Measurements from ENCODE around the gene RRAGA. TPM values are rescaled to one million over a fixed set of nuclear protein-coding genes. Genes with fewer than 3 reads are reported as not detected.

The RRAGA gene
- total and polyA plus RNA-seq, 2 of the 8 experiments (the other 6 are each of a cell fraction or from before 2014, with no cell fraction given): 45.6 to 46.5 TPM

DNA sequence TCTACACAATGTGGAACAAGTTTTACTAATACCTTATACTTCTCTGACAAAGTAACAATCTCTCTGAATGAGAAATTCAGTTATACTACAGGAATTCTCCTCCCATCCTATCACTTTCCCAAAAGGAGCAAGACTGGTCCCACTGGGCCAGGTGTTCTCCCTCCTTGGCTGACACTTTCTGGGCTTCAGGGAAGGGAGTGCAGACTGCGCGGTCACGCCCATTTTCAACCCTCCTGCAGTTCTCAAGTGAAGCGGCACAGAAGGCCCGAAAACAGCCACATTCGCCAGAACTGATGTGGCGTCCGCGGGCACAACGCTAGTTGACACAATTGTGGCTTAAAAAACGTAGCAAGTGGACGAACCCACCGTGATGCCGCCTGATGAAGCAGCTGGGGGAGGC is 16.8 kb upstream of the RRAGA start:
- Histone ChIP-seq H3K79me2 (ENCODE audit: control insufficient read depth in 1 of 2, insufficient read depth in 2 of 2, low read length in 2 of 2) (no peaks in the 10 kb centered on the region), H3K23ac (ENCODE audit: insufficient read length) (no peak overlapping the region), H3K18ac (ENCODE audit: extremely low read depth, low read length) (no peak overlapping the region), H2BK20ac (ENCODE audit: low read length) (no peak overlapping the region), H3K9me3 (ENCODE audit: insufficient read depth in 2 of 2, low read depth in 1 of 2, low read length in 1 of 2) (peaks cover 0 to 2% of the 10 kb centered on the region in 2 experiments; a peak in 2 of 4 replicates), H2BK15ac (ENCODE audit: low read length) (no peak overlapping the region), H3K9ac (replicated peaks in 1 of 4; ENCODE audit: extremely low read depth in 1 of 4, low read depth in 3 of 4, low read length in 3 of 4) (no peak overlapping the region), H3K4ac (replicated peaks; ENCODE audit: insufficient read length, low read depth, low read length) (no peak overlapping the region), H2BK120ac (replicated peaks; ENCODE audit: low read depth, low read length) (no peak overlapping the region), H3K27me3 (replicated peaks in 1 of 4; ENCODE audit: control insufficient read depth in 3 of 4, extremely low read depth in 1 of 4, insufficient read depth in 3 of 4, low read length in 3 of 4) (peaks cover 0 to 4% (median 0%) of the 10 kb centered on the region in 4 experiments; a peak in 1 of 7 replicates), H3K23me2 (ENCODE audit: low read depth, low read length) (no peaks in the 10 kb centered on the region), H4K91ac (replicated peaks; ENCODE audit: insufficient read length, low read length) (no peak overlapping the region), H4K20me1 (replicated peaks in 1 of 2; ENCODE audit: control insufficient read depth in 1 of 2, insufficient read depth in 2 of 2, low read length in 2 of 2) (no peaks in the 10 kb centered on the region), H3K36me3 (ENCODE audit: control insufficient read depth in 2 of 4, insufficient read depth in 4 of 4, low read length in 3 of 4) (no peaks in the 10 kb centered on the region), H3K4me1 (replicated peaks in 1 of 4; ENCODE audit: control insufficient read depth in 3 of 4, insufficient read depth in 4 of 4, low read length in 3 of 4) (no peaks in the 10 kb centered on the region), H2AK5ac (ENCODE audit: low read depth, low read length) (no peak overlapping the region), H2BK5ac (ENCODE audit: low read depth, low read length) (no peak overlapping the region), H4K8ac (ENCODE audit: extremely low read depth, insufficient read depth, low read length) (peak overlapping the region; percentile 39; the same call in 1 of the 2 replicates), H4K5ac (ENCODE audit: insufficient read length, low read depth, low read length) (no peak overlapping the region), H3K4me2 (ENCODE audit: insufficient read depth in 1 of 2, low read depth in 2 of 2, low read length in 2 of 2) (no peak overlapping the region), H2BK12ac (ENCODE audit: low read depth, low read length) (no peak overlapping the region), H3K14ac (ENCODE audit: insufficient read length) (no peak overlapping the region), H2AFZ (ENCODE audit: low read length) (no peak overlapping the region), H3K4me3 (ENCODE audit: extremely low read depth in 1 of 4, insufficient read depth in 2 of 4, low read depth in 3 of 4, low read length in 4 of 4) (no peak overlapping the region), H3K56ac (replicated peaks; ENCODE audit: insufficient read length, low read depth, low read length) (no peak overlapping the region), H3K27ac (ENCODE audit: low read depth, low read length) (no peak overlapping the region), H3K79me1 (ENCODE audit: low read depth, low read length) (no peaks in the 10 kb centered on the region)
- 95% methylated on average over 14 of the region's 14 CpGs; no CpG with 5 or more reads in 1 of the 2 experiments for WGBS, 2 experiments (ENCODE audit: extremely low coverage in 1 of 2, insufficient coverage in 1 of 2, insufficient read length in 1 of 2, insufficient replicate concordance in 2 of 2, low coverage in 1 of 2, low lambda C conversion rate in 2 of 2, missing lambda C conversion rate in 1 of 2)
- DNase-seq (ENCODE audit: low read depth in 1 of 2, low spot score in 2 of 2): no peak
- ChIA-PET CTCF (ENCODE audit: partially characterized antibody) (no interaction called here), POLR2A (ENCODE audit: partially characterized antibody) (interaction anchor here (0.6 kb wide), 1 partner anchor 263 kb away, joined by 4 read pairs; no protein-coding TSS in a partner anchor)
- FAIRE-seq: no peak
- TF ChIP-seq CTCF (IDR thresholded peaks at IDR 0.05; ENCODE audit: control extremely low read depth in 1 of 3, insufficient read depth in 1 of 3, low read depth in 1 of 3, low read length in 3 of 3) (no peak), YY1 (IDR thresholded peaks at IDR 0.05; ENCODE audit: low read depth, low read length) (no peak), TBP (IDR thresholded peaks at IDR 0.05; ENCODE audit: low read depth, low read length) (no peak), CBX8 (IDR thresholded peaks at IDR 0.05; ENCODE audit: borderline replicate concordance, low read depth, low read length) (no peak), TCF12 (IDR thresholded peaks at IDR 0.05; ENCODE audit: low read depth, low read length) (no peak), RAD21 (IDR thresholded peaks at IDR 0.05 in 1 of 2, conservative IDR thresholded peaks at IDR 0.05 in 1 of 2; ENCODE audit: low read depth in 2 of 2, low read length in 2 of 2) (no peak), HDAC2 (IDR thresholded peaks at IDR 0.05; ENCODE audit: borderline replicate concordance in 1 of 2, low read depth in 2 of 2, low read length in 2 of 2) (no peak), RBBP5 (IDR thresholded peaks at IDR 0.05; ENCODE audit: borderline replicate concordance, low read depth, low read length) (no peak), CHD2 (IDR thresholded peaks at IDR 0.05; ENCODE audit: low read length) (no peak), GABPA (IDR thresholded peaks at IDR 0.05; ENCODE audit: borderline replicate concordance, insufficient read depth, low read length) (no peak), MAFK (IDR thresholded peaks at IDR 0.05; ENCODE audit: low read depth, low read length) (no peak)

Data from H1 (cell line).